ENCODE measurements around the gene RAB40B. TPM values are rescaled to one million over a fixed set of nuclear protein-coding genes. Genes with fewer than 3 reads are reported as not detected.

Gene RAB40B
- total RNA-seq, 1 donor from 2014 or later = 14.6 TPM

DNA sequence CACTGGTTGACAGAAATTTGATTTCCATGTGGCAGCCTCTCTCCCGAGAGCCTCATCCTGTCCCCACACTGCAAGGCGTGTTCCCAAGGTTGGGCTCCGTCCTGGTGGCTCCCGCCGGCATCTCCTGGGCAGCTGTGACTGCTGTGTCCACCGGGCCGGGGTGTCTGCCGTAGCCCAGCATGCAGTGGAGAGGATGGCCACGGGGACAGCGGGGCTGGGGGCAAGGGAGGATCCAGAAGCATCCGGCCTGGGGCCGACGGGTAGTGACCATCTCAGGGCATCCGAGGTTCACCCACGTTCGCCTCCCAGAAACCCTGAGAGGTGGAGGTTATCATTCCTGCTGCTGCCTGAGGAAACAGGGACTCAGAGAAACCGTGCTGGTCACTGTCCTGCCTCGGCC lies 7.3 kb upstream of the RAB40B start:
- DNase-seq = no peak
- Mint-ChIP-seq H3K36me3 (ENCODE audit: unreplicated experiment) (no peaks in the 10 kb centered on the region), H3K27ac (ENCODE audit: unreplicated experiment) (no peak overlapping the region), H3K27me3 (ENCODE audit: unreplicated experiment) (peaks cover 1% of the 10 kb centered on the region), H3K9me3 (ENCODE audit: unreplicated experiment) (peaks cover 1% of the 10 kb centered on the region), H3K4me1 (ENCODE audit: low read depth, unreplicated experiment) (no peaks in the 10 kb centered on the region), H3K4me3 (ENCODE audit: unreplicated experiment) (no peak overlapping the region)
- TF ChIP-seq, protein P1, sequence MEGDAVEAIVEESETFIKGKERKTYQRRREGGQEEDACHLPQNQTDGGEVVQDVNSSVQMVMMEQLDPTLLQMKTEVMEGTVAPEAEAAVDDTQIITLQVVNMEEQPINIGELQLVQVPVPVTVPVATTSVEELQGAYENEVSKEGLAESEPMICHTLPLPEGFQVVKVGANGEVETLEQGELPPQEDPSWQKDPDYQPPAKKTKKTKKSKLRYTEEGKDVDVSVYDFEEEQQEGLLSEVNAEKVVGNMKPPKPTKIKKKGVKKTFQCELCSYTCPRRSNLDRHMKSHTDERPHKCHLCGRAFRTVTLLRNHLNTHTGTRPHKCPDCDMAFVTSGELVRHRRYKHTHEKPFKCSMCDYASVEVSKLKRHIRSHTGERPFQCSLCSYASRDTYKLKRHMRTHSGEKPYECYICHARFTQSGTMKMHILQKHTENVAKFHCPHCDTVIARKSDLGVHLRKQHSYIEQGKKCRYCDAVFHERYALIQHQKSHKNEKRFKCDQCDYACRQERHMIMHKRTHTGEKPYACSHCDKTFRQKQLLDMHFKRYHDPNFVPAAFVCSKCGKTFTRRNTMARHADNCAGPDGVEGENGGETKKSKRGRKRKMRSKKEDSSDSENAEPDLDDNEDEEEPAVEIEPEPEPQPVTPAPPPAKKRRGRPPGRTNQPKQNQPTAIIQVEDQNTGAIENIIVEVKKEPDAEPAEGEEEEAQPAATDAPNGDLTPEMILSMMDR (IDR thresholded peaks at IDR 0.05; ENCODE audit: partially characterized antibody, unreplicated experiment) = no peak

DNA sequence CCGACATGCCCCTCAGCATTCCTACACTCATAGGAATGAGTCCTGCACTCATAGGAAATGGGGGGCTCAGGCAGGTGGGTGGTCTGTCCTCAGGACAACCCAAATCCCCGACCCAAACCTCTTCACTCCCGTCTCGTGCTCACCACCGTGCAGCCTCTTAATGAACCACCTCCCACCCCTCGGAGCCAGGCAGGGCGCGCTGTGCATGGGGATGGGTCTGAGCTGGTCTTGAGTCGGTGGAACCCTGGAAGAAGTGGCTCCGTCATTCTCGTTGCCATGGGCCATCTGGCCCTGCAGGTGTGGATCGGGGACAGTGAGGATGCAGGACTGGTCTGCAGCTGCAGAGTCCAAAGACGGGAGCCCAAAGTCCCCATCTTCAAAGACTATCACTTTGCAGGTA lies 6.4 kb upstream of the RAB40B start:
- Mint-ChIP-seq H3K4me3 (ENCODE audit: unreplicated experiment) (no peak overlapping the region), H3K9me3 (ENCODE audit: unreplicated experiment) (peaks cover 1% of the 10 kb centered on the region), H3K27ac (ENCODE audit: unreplicated experiment) (no peak overlapping the region), H3K4me1 (ENCODE audit: low read depth, unreplicated experiment) (no peaks in the 10 kb centered on the region), H3K36me3 (ENCODE audit: unreplicated experiment) (no peaks in the 10 kb centered on the region), H3K27me3 (ENCODE audit: unreplicated experiment) (peaks cover 1% of the 10 kb centered on the region)
- no peak for DNase-seq
- TF ChIP-seq, protein P1 (IDR thresholded peaks at IDR 0.05; ENCODE audit: partially characterized antibody, unreplicated experiment) = no peak

DNA sequence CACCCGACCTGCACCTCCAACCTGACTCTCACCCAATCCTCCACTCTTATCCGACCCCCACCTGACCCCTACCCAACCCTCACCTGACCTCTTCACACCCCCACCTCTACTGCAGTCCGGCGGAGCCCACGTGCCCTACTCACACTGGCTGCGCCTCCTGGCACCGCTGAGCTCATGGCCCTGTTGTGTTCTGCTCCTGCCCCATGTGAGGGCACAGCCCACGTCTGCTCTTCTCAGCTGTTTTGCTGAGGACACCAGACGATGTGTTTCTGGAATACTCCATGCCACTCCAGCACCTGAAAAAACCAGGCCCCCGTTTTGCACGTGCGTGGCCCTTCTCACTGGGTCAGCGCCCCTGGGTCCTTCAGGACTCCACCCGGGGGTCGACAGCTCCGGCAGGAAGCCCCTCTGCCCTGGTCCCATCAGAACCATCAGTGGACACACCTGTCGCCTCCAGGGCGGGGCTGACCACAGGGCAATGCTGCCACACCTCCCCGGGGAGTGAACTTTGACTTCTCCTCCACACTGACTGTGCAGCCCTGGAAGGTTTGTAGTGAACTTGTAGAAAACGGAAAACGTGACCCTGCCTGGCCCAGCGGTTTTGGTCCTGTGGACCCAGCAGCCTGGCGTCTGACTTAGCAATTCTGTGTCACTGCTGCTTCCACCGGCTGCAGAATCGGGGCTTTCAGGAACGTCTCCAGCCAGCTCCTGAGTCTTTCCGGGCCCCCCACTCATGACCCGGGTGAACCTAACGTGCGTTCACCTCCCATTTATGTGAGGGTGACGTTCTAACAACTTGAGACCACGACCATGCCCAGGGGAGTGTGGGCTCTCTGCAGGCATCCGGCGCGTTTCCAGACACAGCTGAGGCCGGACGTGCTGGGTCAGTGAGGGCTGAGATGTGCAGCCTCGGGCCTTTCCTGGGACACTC lies 5.7 kb upstream of the RAB40B start:
- Mint-ChIP-seq H3K27ac (ENCODE audit: unreplicated experiment) (no peak overlapping the region), H3K36me3 (ENCODE audit: unreplicated experiment) (no peaks in the 10 kb centered on the region), H3K4me1 (ENCODE audit: low read depth, unreplicated experiment) (no peaks in the 10 kb centered on the region), H3K9me3 (ENCODE audit: unreplicated experiment) (peaks cover 5% of the 10 kb centered on the region), H3K27me3 (ENCODE audit: unreplicated experiment) (peaks cover 3% of the 10 kb centered on the region), H3K4me3 (ENCODE audit: unreplicated experiment) (no peak overlapping the region)
- TF ChIP-seq, protein P1 (IDR thresholded peaks at IDR 0.05; ENCODE audit: partially characterized antibody, unreplicated experiment) = no peak
- DNase-seq = no peak

DNA sequence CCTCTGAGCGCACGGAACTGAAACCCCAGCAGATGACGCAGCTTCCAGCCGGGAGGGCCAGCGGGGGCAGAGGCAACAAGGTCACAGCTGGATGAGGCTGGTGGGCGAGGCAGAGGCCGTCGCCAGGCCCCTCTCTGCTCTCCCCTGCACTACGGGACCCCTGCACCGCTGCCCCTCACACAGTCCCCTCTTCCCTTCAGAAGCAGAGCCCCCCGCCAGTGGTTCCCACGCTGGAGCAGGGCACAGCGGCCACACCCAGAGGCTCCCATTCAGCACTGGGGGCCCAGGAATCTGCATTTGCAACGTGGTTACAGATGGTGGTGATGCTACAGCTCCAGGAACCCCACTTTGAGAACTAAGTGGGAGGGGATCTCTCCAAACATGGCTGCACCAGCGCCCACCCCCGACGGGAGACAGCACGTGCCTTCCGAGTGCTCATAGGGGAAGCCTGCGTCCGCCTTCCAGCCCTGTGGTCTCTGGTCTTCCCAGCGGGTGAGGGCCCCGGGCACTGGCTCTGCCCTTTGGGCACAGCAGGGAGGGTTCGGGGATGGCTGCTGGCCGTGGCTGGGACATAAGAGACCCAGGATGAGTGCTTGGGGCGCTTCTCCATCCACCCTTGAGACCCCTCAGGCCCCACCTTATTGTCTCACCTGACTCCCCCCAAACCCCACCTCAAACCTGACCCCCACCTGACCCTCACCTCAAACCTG lies 4.7 kb upstream of the RAB40B start:
- Mint-ChIP-seq H3K4me3 (ENCODE audit: unreplicated experiment) (no peak overlapping the region), H3K27ac (ENCODE audit: unreplicated experiment) (no peak overlapping the region), H3K4me1 (ENCODE audit: low read depth, unreplicated experiment) (no peaks in the 10 kb centered on the region), H3K27me3 (ENCODE audit: unreplicated experiment) (peaks cover 3% of the 10 kb centered on the region), H3K9me3 (ENCODE audit: unreplicated experiment) (peaks cover 7% of the 10 kb centered on the region), H3K36me3 (ENCODE audit: unreplicated experiment) (no peaks in the 10 kb centered on the region)
- no peak for DNase-seq
- TF ChIP-seq, protein P1 (IDR thresholded peaks at IDR 0.05; ENCODE audit: partially characterized antibody, unreplicated experiment) = no peak

Measured in glutamatergic neuron (in vitro differentiated cells).